SHP77 treated with DMSO at 0.1 percent for 48 hours (cell line): ENCODE results near the gene ST6GALNAC5.
"Not testable (repeated sequence)": the region's sequence is repeated elsewhere in the genome, so short reads cannot be mapped to it uniquely, and the experiment has no call there.

Source experiments
- DNase-seq: peaks from one replicate; lab custom pipeline; 2025; lab: John Stamatoyannopoulos, UW

Gene ST6GALNAC5

GRCh38 chr1:76939050-76939816 is 72.0 kb downstream of the ST6GALNAC5 start:
- no peak for DNase-seq

GRCh38 chr1:76939817-76940216 is 72.5 kb downstream of the ST6GALNAC5 start:
- DNase-seq = no peak

- DNase-seq = no peak
These were observed 73.5 kb downstream of the ST6GALNAC5 start for GRCh38 chr1:76940571-76941335.

- DNase-seq = no peak
These were observed 75.3 kb downstream of the ST6GALNAC5 start for GRCh38 chr1:76942549-76942948.

GRCh38 chr1:76944942-76945341 is 77.7 kb downstream of the ST6GALNAC5 start:
- no peak for DNase-seq

GRCh38 chr1:76948846-76949245 is 81.6 kb downstream of the ST6GALNAC5 start:
- no peak for DNase-seq

GRCh38 chr1:76949503-76949902 is 82.2 kb downstream of the ST6GALNAC5 start:
- DNase-seq = no peak

- DNase-seq = no peak
These were observed 83.0 kb downstream of the ST6GALNAC5 start for GRCh38 chr1:76950306-76950705.

GRCh38 chr1:76951153-76951552 is 83.9 kb downstream of the ST6GALNAC5 start:
- DNase-seq = no peak

- no peak for DNase-seq
These were observed 88.4 kb downstream of the ST6GALNAC5 start for GRCh38 chr1:76955652-76956051.

GRCh38 chr1:76957961-76958360 is 90.7 kb downstream of the ST6GALNAC5 start:
- no peak for DNase-seq

GRCh38 chr1:76958828-76959227 is 91.5 kb downstream of the ST6GALNAC5 start:
- DNase-seq = no peak

- no peak for DNase-seq
These were observed 92.3 kb downstream of the ST6GALNAC5 start for GRCh38 chr1:76959556-76959955.

GRCh38 chr1:76961181-76961819 is 94.0 kb downstream of the ST6GALNAC5 start:
- no peak for DNase-seq

- no peak for DNase-seq
These were observed 94.5 kb downstream of the ST6GALNAC5 start for GRCh38 chr1:76961820-76962207.

- DNase-seq = not testable (repeated sequence)
These were observed 114.0 kb downstream of the ST6GALNAC5 start for GRCh38 chr1:76981267-76981666.

GRCh38 chr1:76989976-76990375 is 122.7 kb downstream of the ST6GALNAC5 start:
- no peak for DNase-seq

GRCh38 chr1:76993036-76993435 is 125.8 kb downstream of the ST6GALNAC5 start:
- DNase-seq = no peak

GRCh38 chr1:76998582-76999223 is 131.4 kb downstream of the ST6GALNAC5 start:
- no peak for DNase-seq

GRCh38 chr1:77007675-77008074 is 140.4 kb downstream of the ST6GALNAC5 start:
- no peak for DNase-seq

- DNase-seq = no peak
These were observed 143.7 kb downstream of the ST6GALNAC5 start for GRCh38 chr1:77010937-77011336.

GRCh38 chr1:77012066-77012465 is 144.8 kb downstream of the ST6GALNAC5 start:
- no peak for DNase-seq
